Measurements from ENCODE around the gene CCDC27. TPM values are rescaled to one million over a fixed set of nuclear protein-coding genes. Genes with fewer than 3 reads are reported as not detected.

The CCDC27 gene
- total and polyA plus RNA-seq, 2 of the 13 experiments (the other 11 are each of a cell fraction or from before 2014, with no cell fraction given) = not detected

DNA sequence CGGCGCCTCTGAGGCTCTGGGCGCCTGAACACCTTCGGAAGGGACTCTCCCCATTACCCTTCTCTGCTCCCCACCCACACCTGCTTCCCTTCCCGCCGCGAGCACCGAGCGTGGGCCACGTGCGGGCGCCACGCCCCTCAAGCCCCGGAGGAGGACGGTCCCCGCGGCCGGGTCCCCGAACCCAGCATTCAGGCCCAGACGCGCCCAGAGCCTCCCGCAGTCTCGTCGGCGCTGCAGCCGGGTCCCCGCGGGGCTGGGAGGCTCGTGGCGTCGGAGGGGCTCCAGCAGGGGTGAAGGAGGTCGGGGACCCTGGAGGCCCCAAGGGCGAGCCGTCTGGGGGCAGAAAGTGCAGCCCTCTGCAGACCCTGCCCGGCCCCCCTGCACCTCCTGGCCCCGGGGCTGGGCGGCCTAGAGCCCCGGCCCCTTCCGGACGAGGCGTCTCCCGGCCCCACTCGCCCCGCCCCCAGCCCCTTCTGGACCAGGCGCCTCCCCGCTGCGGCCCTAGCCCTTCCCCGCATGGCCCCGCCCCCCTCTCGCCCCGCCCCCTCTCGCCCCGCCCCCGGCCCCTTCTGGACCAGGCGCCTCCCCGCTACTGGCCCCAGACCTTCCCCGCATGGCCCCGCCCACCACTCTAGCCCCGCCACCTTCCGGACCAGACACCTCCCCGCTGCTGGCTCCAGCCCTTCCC is 19.9 kb downstream of the CCDC27 start (continued):
- TF ChIP-seq ARHGAP35 (CRISPR knock-in tag; IDR thresholded peaks at IDR 0.05; ENCODE audit: borderline replicate concordance) = peak; percentile 38; the same call in 1 of the 2 replicates
- peak; percentile 56; the same call in 1 of the 2 replicates for TF ChIP-seq ZBTB3 (CRISPR knock-in tag; IDR thresholded peaks at IDR 0.05; ENCODE audit: borderline replicate concordance, low read depth)
- no peak for TF ChIP-seq GPN1 (CRISPR knock-in tag; IDR thresholded peaks at IDR 0.05; ENCODE audit: borderline replicate concordance)
- TF ChIP-seq, protein P1, sequence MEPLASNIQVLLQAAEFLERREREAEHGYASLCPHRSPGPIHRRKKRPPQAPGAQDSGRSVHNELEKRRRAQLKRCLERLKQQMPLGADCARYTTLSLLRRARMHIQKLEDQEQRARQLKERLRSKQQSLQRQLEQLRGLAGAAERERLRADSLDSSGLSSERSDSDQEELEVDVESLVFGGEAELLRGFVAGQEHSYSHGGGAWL (CRISPR knock-in tag; IDR thresholded peaks at IDR 0.05) = peak; percentile 89
- TF ChIP-seq, protein P2, sequence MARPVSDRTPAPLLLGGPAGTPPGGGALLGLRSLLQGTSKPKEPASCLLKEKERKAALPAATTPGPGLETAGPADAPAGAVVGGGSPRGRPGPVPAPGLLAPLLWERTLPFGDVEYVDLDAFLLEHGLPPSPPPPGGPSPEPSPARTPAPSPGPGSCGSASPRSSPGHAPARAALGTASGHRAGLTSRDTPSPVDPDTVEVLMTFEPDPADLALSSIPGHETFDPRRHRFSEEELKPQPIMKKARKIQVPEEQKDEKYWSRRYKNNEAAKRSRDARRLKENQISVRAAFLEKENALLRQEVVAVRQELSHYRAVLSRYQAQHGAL (CRISPR knock-in tag; IDR thresholded peaks at IDR 0.05; ENCODE audit: not compliant biosample characterization) = no peak
- TF ChIP-seq, protein P3, sequence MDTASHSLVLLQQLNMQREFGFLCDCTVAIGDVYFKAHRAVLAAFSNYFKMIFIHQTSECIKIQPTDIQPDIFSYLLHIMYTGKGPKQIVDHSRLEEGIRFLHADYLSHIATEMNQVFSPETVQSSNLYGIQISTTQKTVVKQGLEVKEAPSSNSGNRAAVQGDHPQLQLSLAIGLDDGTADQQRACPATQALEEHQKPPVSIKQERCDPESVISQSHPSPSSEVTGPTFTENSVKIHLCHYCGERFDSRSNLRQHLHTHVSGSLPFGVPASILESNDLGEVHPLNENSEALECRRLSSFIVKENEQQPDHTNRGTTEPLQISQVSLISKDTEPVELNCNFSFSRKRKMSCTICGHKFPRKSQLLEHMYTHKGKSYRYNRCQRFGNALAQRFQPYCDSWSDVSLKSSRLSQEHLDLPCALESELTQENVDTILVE (CRISPR knock-in tag; IDR thresholded peaks at IDR 0.05) = 0 out of 2 replicates have a peak, but pooled peaks have one; percentile 6
- no peak; the same call in 1 of the 2 replicates for TF ChIP-seq GATAD2A (CRISPR knock-in tag; IDR thresholded peaks at IDR 0.05)
- TF ChIP-seq ZMAT3 (CRISPR knock-in tag; conservative IDR thresholded peaks at IDR 0.05) = peak; percentile 80
- TF ChIP-seq, protein P4, sequence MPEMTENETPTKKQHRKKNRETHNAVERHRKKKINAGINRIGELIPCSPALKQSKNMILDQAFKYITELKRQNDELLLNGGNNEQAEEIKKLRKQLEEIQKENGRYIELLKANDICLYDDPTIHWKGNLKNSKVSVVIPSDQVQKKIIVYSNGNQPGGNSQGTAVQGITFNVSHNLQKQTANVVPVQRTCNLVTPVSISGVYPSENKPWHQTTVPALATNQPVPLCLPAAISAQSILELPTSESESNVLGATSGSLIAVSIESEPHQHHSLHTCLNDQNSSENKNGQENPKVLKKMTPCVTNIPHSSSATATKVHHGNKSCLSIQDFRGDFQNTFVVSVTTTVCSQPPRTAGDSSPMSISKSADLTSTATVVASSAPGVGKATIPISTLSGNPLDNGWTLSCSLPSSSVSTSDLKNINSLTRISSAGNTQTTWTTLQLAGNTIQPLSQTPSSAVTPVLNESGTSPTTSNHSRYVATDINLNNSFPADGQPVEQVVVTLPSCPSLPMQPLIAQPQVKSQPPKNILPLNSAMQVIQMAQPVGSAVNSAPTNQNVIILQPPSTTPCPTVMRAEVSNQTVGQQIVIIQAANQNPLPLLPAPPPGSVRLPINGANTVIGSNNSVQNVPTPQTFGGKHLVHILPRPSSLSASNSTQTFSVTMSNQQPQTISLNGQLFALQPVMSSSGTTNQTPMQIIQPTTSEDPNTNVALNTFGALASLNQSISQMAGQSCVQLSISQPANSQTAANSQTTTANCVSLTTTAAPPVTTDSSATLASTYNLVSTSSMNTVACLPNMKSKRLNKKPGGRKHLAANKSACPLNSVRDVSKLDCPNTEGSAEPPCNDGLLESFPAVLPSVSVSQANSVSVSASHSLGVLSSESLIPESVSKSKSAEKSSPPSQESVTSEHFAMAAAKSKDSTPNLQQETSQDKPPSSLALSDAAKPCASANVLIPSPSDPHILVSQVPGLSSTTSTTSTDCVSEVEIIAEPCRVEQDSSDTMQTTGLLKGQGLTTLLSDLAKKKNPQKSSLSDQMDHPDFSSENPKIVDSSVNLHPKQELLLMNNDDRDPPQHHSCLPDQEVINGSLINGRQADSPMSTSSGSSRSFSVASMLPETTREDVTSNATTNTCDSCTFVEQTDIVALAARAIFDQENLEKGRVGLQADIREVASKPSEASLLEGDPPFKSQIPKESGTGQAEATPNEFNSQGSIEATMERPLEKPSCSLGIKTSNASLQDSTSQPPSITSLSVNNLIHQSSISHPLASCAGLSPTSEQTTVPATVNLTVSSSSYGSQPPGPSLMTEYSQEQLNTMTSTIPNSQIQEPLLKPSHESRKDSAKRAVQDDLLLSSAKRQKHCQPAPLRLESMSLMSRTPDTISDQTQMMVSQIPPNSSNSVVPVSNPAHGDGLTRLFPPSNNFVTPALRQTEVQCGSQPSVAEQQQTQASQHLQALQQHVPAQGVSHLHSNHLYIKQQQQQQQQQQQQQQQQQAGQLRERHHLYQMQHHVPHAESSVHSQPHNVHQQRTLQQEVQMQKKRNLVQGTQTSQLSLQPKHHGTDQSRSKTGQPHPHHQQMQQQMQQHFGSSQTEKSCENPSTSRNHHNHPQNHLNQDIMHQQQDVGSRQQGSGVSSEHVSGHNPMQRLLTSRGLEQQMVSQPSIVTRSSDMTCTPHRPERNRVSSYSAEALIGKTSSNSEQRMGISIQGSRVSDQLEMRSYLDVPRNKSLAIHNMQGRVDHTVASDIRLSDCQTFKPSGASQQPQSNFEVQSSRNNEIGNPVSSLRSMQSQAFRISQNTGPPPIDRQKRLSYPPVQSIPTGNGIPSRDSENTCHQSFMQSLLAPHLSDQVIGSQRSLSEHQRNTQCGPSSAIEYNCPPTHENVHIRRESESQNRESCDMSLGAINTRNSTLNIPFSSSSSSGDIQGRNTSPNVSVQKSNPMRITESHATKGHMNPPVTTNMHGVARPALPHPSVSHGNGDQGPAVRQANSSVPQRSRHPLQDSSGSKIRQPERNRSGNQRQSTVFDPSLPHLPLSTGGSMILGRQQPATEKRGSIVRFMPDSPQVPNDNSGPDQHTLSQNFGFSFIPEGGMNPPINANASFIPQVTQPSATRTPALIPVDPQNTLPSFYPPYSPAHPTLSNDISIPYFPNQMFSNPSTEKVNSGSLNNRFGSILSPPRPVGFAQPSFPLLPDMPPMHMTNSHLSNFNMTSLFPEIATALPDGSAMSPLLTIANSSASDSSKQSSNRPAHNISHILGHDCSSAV (CRISPR knock-in tag; IDR thresholded peaks at IDR 0.05; ENCODE audit: borderline replicate concordance) = no peak
- TF ChIP-seq, protein P5, sequence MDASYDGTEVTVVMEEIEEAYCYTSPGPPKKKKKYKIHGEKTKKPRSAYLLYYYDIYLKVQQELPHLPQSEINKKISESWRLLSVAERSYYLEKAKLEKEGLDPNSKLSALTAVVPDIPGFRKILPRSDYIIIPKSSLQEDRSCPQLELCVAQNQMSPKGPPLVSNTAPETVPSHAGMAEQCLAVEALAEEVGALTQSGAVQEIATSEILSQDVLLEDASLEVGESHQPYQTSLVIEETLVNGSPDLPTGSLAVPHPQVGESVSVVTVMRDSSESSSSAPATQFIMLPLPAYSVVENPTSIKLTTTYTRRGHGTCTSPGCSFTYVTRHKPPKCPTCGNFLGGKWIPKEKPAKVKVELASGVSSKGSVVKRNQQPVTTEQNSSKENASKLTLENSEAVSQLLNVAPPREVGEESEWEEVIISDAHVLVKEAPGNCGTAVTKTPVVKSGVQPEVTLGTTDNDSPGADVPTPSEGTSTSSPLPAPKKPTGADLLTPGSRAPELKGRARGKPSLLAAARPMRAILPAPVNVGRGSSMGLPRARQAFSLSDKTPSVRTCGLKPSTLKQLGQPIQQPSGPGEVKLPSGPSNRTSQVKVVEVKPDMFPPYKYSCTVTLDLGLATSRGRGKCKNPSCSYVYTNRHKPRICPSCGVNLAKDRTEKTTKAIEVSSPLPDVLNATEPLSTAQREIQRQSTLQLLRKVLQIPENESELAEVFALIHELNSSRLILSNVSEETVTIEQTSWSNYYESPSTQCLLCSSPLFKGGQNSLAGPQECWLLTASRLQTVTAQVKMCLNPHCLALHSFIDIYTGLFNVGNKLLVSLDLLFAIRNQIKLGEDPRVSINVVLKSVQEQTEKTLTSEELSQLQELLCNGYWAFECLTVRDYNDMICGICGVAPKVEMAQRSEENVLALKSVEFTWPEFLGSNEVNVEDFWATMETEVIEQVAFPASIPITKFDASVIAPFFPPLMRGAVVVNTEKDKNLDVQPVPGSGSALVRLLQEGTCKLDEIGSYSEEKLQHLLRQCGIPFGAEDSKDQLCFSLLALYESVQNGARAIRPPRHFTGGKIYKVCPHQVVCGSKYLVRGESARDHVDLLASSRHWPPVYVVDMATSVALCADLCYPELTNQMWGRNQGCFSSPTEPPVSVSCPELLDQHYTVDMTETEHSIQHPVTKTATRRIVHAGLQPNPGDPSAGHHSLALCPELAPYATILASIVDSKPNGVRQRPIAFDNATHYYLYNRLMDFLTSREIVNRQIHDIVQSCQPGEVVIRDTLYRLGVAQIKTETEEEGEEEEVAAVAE (CRISPR knock-in tag; IDR thresholded peaks at IDR 0.05; ENCODE audit: borderline replicate concordance) = peak; percentile 2; the same call in 1 of the 2 replicates
- 0 out of 2 replicates have a peak, but pooled peaks have one; percentile 9 for TF ChIP-seq ZNF879 (CRISPR knock-in tag; IDR thresholded peaks at IDR 0.05)
- TF ChIP-seq NFKB2 (CRISPR knock-in tag; IDR thresholded peaks at IDR 0.05; ENCODE audit: borderline replicate concordance) = peak; percentile 67; the same call in 1 of the 2 replicates
- no peak for TF ChIP-seq CBX5 (CRISPR knock-in tag; IDR thresholded peaks at IDR 0.05; ENCODE audit: borderline replicate concordance)
